Transverse colon (tissue), 4 donors: ENCODE data around the gene SOD3.

Source experiments
- CTCF ChIP-seq, 5 experiments: fragments of 200-600 bp in 3 of 5; fragments of 450-650 bp in 2 of 5; sonication (generic) in 3 of 5; IDR thresholded peaks; 1 replicate in 2 of 5; 2 replicates in 3 of 5; pipeline ENCODE4 v1.5.1; 2016 to 2017; ENCODE audit warnings: antibody characterized with exemption in 5 of 5, inconsistent platforms in 3 of 5, mild to moderate bottlenecking in 2 of 5, moderate library complexity in 1 of 5
- POLR2A ChIP-seq: fragments of 450-650 bp; IDR thresholded peaks from one replicate; pipeline ENCODE4 v1.6.1; 2016; ENCODE audit warnings: antibody characterized with exemption, mild to moderate bottlenecking, moderate library complexity
- POLR2AphosphoS5 ChIP-seq, 3 donors: sonication (generic); formaldehyde crosslinking; IDR thresholded peaks; one replicate each; pipeline ENCODE4 v1.6.1; 2016; ENCODE audit warnings: antibody characterized with exemption in 3 of 3

- no peak for TF ChIP-seq CTCF (IDR thresholded peaks at IDR 0.05)
- no peak for TF ChIP-seq POLR2A
- no peak for TF ChIP-seq POLR2AphosphoS5 (IDR thresholded peaks at IDR 0.05)
These were observed 12.2 kb downstream of the SOD3 start for GRCh38 chr4:24807611-24808010.
